SU-DHL-6 (cell line): ENCODE results near the gene RELL1.
"Not testable (repeated sequence)": the region's sequence is repeated elsewhere in the genome, so short reads cannot be mapped to it uniquely, and the experiment has no call there.

Experiments
- H2AFZ ChIP-seq: fragments of 200-600 bp; sonication (generic); 2 replicates; pipeline ENCODE4 v1.6.1; 2014; ENCODE audit warnings: low read depth, mild to moderate bottlenecking, moderate library complexity, mixed read lengths, antibody characterized with exemption, low read length; ENCODE audit not compliant: severe bottlenecking
- H3F3A ChIP-seq: fragments of 200-600 bp; shearing (Covaris generic); 2 replicates; pipeline ENCODE4 v1.6.0; 2016; ENCODE audit warnings: antibody characterized with exemption, mild to moderate bottlenecking; ENCODE audit not compliant: insufficient read depth
- H3K27ac ChIP-seq: fragments of 200-600 bp; sonication (generic); 2 replicates; pipeline ENCODE4 v1.5.1; 2016; ENCODE audit warnings: low read depth, mild to moderate bottlenecking, low read length, moderate library complexity, mixed read lengths
- H3K27me3 ChIP-seq: fragments of 200-600 bp; sonication (generic), shearing (Covaris generic); 2 replicates; pipeline ENCODE4 v1.6.0; 2014; ENCODE audit warnings: mild to moderate bottlenecking, low read length
- H3K36me3 ChIP-seq: fragments of 200-600 bp; sonication (generic); 2 replicates; pipeline ENCODE4 v1.6.1; 2014; ENCODE audit warnings: mild to moderate bottlenecking, low read length, mixed read lengths
- H3K4me2 ChIP-seq: fragments of 300-600, 200-600 bp; shearing (Covaris generic), sonication (generic); 2 replicates; pipeline ENCODE4 v1.6.0; 2014; ENCODE audit warnings: low read length, low read depth, mild to moderate bottlenecking; ENCODE audit not compliant: poor library complexity, severe bottlenecking
- H3K4me3 ChIP-seq: fragments of 200-600 bp; sonication (generic); 2 replicates; pipeline ENCODE4 v1.5.1; 2014; ENCODE audit warnings: antibody characterized with exemption, low read length, mild to moderate bottlenecking, mixed read lengths; ENCODE audit not compliant: insufficient read depth, poor library complexity, severe bottlenecking
- H3K79me2 ChIP-seq: fragments of 200-600 bp; sonication (generic); 2 replicates; pipeline ENCODE4 v1.6.1; 2014; ENCODE audit warnings: mild to moderate bottlenecking, low read length, moderate library complexity; ENCODE audit not compliant: insufficient read depth
- H3K9ac ChIP-seq: fragments of 200-600 bp; sonication (generic); 2 replicates; pipeline ENCODE4 v1.7.0; 2014; ENCODE audit warnings: mild to moderate bottlenecking, low read length
- H3K9me2 ChIP-seq: fragments of 200-600 bp; sonication (generic); replicated peaks from 2 replicates; pipeline ENCODE4 v1.6.1; 2014; ENCODE audit warnings: low read length; ENCODE audit not compliant: insufficient read depth
- H3K9me3 ChIP-seq: fragments of 200-600 bp; sonication (generic); 2 replicates; pipeline ENCODE4 v1.6.1; 2014; ENCODE audit warnings: low read length, mixed read lengths; ENCODE audit not compliant: insufficient read depth
- H4K20me1 ChIP-seq: fragments of 200-600 bp; sonication (generic); 2 replicates; pipeline ENCODE4 v1.6.1; 2014; ENCODE audit warnings: low read depth, mild to moderate bottlenecking, antibody characterized with exemption, low read length, moderate library complexity, mixed read lengths
- EZH2phosphoT487 ChIP-seq: fragments of 200-600 bp; sonication (generic), shearing (Covaris generic); conservative IDR thresholded peaks from 2 replicates; pipeline ENCODE4 v1.6.1; 2018; ENCODE audit warnings: mild to moderate bottlenecking, antibody characterized with exemption, low read length, moderate library complexity, mixed read lengths
- TF ChIP-seq, protein P1 (sequence below): fragments of 200-600 bp; sonication (generic); IDR thresholded peaks from one replicate; pipeline ENCODE4 v1.5.1; 2017; ENCODE audit warnings: antibody characterized with exemption, mild to moderate bottlenecking, low read length, moderate library complexity; ENCODE audit not compliant: insufficient read depth, poor library complexity, severe bottlenecking

RELL1 gene

DNA sequence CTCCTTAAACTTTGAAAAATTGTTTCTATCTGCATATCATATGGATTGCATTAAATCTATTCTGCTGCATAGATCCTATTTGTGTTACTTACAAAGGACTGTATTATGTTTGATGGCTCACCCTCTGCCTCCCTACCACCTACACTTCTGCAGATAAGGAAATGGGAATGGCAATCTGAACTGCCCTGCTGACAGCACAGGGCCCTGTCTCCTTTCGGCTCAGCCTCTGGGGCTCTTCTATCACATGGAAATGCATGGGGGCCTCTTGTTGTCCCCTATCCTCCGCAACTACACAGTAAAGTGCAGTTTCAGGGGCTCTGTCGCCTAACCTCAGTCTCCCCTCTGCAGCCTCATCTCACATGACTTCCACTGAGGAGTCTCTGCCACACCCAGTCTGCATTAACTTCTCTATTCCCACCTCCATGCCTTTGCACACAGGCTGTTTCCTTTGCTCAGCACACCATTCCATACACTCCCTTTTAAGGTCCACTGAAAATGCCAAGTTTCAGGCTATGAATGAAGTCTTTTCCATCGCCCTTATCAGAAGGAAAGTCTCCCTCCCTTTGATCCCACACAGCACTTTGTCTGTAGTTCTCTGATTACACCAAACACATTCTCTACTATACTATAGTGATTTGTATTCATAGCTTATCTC lies 12.5 kb downstream of the RELL1 start:
- Histone ChIP-seq H3K79me2 (peaks cover 34% of the 10 kb centered on the region), H3K9me2 (no peaks in the 10 kb centered on the region), H4K20me1 (peaks cover 5% of the 10 kb centered on the region; the same call in 1 of the 2 replicates), H3K27me3 (no peaks in the 10 kb centered on the region), H3K9ac (no peak overlapping the region), H3F3A (peaks cover 7% of the 10 kb centered on the region; the same call in 1 of the 2 replicates), H2AFZ (no peak overlapping the region), H3K4me3 (no peak overlapping the region), H3K4me2 (no peak overlapping the region), H3K27ac (no peak overlapping the region), H3K9me3 (no peaks in the 10 kb centered on the region), H3K36me3 (no peaks in the 10 kb centered on the region)
- TF ChIP-seq, protein P1, sequence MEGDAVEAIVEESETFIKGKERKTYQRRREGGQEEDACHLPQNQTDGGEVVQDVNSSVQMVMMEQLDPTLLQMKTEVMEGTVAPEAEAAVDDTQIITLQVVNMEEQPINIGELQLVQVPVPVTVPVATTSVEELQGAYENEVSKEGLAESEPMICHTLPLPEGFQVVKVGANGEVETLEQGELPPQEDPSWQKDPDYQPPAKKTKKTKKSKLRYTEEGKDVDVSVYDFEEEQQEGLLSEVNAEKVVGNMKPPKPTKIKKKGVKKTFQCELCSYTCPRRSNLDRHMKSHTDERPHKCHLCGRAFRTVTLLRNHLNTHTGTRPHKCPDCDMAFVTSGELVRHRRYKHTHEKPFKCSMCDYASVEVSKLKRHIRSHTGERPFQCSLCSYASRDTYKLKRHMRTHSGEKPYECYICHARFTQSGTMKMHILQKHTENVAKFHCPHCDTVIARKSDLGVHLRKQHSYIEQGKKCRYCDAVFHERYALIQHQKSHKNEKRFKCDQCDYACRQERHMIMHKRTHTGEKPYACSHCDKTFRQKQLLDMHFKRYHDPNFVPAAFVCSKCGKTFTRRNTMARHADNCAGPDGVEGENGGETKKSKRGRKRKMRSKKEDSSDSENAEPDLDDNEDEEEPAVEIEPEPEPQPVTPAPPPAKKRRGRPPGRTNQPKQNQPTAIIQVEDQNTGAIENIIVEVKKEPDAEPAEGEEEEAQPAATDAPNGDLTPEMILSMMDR: no peak
- no peak for TF ChIP-seq EZH2phosphoT487

DNA sequence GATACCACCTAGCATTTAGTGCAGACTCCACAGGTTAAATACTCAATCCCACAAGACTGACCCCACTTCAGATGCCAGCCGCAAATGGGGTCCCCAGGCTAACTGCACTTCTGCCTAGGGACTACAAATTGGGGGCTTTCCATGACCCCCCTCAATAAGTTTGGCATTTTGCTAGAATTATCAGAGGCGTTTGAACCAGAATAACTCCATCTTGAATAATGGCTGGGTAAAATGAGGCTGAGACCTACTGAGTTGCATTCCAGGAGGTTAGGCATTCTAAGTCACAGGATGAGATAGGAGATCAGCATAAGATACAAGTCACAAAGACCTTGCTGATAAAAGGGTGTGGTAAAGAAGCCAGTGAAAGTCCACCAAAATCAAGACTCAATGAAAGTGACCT lies 15.1 kb downstream of the RELL1 start:
- H3K9ac ChIP-seq: no peak overlapping the region
- H3K36me3 ChIP-seq: no peaks in the 10 kb centered on the region
- H3K27me3 ChIP-seq: no peaks in the 10 kb centered on the region
- no peaks in the 10 kb centered on the region for H3K9me3 ChIP-seq
- no peak overlapping the region for H2AFZ ChIP-seq
- H3K9me2 ChIP-seq: no peaks in the 10 kb centered on the region
- TF ChIP-seq, protein P1: no peak
- no peak for TF ChIP-seq EZH2phosphoT487
- H3K4me2 ChIP-seq: no peak overlapping the region
- H3F3A ChIP-seq: peaks cover 7% of the 10 kb centered on the region; the same call in 1 of the 2 replicates
- no peak overlapping the region for H3K4me3 ChIP-seq
- H4K20me1 ChIP-seq: peaks cover 5% of the 10 kb centered on the region; the same call in 1 of the 2 replicates
- H3K79me2 ChIP-seq: peaks cover 24% of the 10 kb centered on the region; the same call in 1 of the 2 replicates
- no peak overlapping the region for H3K27ac ChIP-seq

DNA sequence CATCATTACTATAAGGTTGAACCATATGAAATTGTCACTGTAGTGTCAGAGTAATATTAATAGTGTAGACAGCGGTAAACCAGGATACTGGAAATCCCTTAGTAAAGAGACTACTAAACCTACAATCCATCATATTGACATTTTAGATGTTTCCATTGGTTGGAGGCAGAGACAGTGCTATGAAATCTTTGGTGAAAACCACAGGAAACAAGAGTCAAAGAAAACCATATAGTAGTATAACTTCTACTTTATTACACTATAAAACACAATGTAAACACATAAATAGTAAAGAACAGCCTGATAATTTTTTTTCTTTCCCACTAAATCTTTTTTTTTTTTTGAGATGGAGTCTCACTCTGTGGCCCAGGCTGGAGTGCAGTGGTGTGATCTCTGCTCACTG lies 15.9 kb downstream of the RELL1 start:
- H3K27me3 ChIP-seq: no peaks in the 10 kb centered on the region
- H3K79me2 ChIP-seq: peaks cover 22% of the 10 kb centered on the region; the same call in 1 of the 2 replicates
- no peaks in the 10 kb centered on the region for H3K36me3 ChIP-seq
- H3K9ac ChIP-seq: no peak overlapping the region
- no peak overlapping the region for H3K4me2 ChIP-seq
- peaks cover 5% of the 10 kb centered on the region; the same call in 1 of the 2 replicates for H3F3A ChIP-seq
- H3K4me3 ChIP-seq: no peak overlapping the region
- H3K9me3 ChIP-seq: no peaks in the 10 kb centered on the region
- H4K20me1 ChIP-seq: peaks cover 1% of the 10 kb centered on the region; the same call in 1 of the 2 replicates
- no peak overlapping the region for H3K27ac ChIP-seq
- TF ChIP-seq EZH2phosphoT487: no peak
- TF ChIP-seq, protein P1: no peak
- no peak overlapping the region for H2AFZ ChIP-seq
- no peaks in the 10 kb centered on the region for H3K9me2 ChIP-seq

DNA sequence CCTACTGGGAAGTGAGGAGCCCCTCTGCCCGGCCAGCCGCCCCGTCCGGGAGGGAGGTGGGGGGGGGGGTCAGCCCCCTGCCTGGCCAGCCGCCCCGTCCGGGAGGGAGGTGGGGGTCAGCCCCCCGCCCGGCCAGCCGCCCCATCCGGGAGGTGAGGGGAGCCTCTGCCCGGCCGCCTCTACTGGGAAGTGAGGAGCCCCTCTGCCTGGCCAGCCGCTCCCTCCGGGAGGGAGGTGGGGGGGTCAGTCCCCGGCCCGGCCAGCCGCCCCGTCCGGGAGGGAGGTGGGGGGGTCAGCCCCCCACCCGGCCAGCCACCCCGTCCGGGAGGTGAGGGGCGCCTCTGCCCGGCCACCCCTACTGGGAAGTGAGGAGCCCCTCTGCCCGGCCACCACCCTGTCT lies 17.1 kb downstream of the RELL1 start:
- not testable (repeated sequence) for H3K4me3 ChIP-seq, H3K36me3 ChIP-seq, H3K27me3 ChIP-seq, H3K9me2 ChIP-seq, H4K20me1 ChIP-seq, H3K9me3 ChIP-seq, H3F3A ChIP-seq, H3K9ac ChIP-seq, H3K4me2 ChIP-seq, H2AFZ ChIP-seq, H3K27ac ChIP-seq
- H3K79me2 ChIP-seq: peaks cover 20% of the 10 kb centered on the region; the same call in 1 of the 2 replicates
